Measurements from ENCODE around the gene ENAM. TPM values are rescaled to one million over a fixed set of nuclear protein-coding genes. Genes with fewer than 3 reads are reported as not detected.

ENAM gene
- total and polyA plus RNA-seq, 12 donors = 0.49 to 13.1 (median 11.1) TPM

DNA sequence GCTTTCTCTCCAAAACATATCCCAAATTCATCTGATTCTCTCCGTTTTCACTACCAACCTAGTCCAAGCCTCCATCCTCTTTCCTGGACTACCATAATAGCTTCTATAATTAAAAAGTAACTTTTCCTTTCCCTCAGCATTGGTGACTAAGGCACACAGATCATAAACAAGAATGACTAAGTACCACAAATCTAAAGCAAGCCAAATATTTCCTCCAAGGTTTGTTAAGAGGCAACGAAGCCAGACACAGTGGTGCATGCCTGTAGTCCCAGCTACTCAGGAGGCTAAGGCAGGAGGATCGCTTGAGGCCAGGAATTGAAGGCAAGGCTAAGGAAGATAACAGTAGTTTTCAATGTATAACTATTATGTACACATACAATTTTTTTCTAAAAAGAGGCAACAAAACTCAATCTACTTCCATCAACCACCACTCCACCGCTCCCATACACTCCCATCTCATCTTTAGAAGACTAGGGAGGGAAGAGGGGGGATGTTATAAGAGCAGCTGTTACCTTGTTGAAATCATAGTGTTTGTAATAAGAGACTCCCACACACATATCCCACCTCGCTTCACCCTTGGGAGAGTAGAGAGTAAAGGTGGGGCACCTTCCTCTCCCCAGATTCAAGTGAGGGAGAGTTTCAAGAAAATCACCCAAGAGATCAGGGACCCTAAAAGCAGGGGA is 41.9 kb downstream of the ENAM start:
- H3K27ac ChIP-seq = no peak overlapping the region
- H3K4me3 ChIP-seq = no peak overlapping the region
- no peaks in the 10 kb centered on the region for H3K9me3 ChIP-seq
- DNase-seq (no peak), ATAC-seq (no peak)
- no peaks in the 10 kb centered on the region for H3K36me3 ChIP-seq
- 77 to 80% methylated on average over 5 of the region's 5 CpGs for WGBS, 2 donors
- TF ChIP-seq, protein P1, sequence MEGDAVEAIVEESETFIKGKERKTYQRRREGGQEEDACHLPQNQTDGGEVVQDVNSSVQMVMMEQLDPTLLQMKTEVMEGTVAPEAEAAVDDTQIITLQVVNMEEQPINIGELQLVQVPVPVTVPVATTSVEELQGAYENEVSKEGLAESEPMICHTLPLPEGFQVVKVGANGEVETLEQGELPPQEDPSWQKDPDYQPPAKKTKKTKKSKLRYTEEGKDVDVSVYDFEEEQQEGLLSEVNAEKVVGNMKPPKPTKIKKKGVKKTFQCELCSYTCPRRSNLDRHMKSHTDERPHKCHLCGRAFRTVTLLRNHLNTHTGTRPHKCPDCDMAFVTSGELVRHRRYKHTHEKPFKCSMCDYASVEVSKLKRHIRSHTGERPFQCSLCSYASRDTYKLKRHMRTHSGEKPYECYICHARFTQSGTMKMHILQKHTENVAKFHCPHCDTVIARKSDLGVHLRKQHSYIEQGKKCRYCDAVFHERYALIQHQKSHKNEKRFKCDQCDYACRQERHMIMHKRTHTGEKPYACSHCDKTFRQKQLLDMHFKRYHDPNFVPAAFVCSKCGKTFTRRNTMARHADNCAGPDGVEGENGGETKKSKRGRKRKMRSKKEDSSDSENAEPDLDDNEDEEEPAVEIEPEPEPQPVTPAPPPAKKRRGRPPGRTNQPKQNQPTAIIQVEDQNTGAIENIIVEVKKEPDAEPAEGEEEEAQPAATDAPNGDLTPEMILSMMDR (IDR thresholded peaks at IDR 0.05) = no peak
- no peaks in the 10 kb centered on the region for H3K27me3 ChIP-seq
- no peaks in the 10 kb centered on the region for H3K4me1 ChIP-seq
- intact Hi-C loops (cut with DNase I) = no loop called here

DNA sequence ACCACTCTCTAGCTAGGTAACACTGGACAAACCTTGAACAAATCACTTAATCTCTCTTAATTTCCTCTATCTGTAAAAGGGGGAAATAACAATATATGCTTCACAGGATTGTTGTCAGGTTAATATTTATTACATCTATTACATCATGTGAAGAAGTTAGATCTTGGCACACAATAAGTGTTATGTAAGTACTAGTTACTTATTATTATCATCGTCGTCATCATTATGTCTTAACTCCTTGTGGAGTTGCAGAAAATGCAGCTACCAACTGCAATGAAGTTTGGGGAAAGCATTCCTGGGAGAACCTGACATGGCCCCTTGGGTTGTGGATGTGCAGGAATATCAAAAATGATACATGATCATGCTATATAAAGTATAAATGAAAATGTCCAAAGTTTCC is 42.5 kb downstream of the ENAM start:
- H3K36me3 ChIP-seq = no peaks in the 10 kb centered on the region

DNA sequence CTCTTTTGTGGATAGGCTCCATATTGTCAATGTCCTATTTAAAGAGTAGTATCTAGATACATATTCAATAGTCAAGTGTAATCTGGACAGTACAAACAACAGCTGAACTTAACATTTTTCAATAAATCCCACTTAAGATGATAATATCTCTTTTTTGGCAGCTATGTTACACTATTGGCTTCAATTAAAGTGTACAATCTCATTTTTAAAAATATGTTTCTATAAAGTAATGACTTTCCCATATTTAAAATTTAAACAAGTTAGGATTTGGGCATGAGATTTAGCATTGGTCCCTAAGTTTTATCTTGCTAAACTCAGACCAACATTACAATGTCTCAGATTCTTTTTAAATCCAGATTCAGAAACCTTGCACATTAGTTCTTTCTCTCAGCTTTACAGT is 45.6 kb downstream of the ENAM start:
- no peak for ATAC-seq

More for the DNA sequence above, 42.5 kb downstream of the ENAM start:
- H3K9me3 ChIP-seq = no peaks in the 10 kb centered on the region
- ATAC-seq (no peak), DNase-seq (no peak)
- intact Hi-C loops (cut with DNase I) = no loop called here
- TF ChIP-seq, protein P1 (IDR thresholded peaks at IDR 0.05) = no peak
- H3K27ac ChIP-seq = no peak overlapping the region
- no peaks in the 10 kb centered on the region for H3K27me3 ChIP-seq
- 71 to 77% methylated on average over 2 of the region's 2 CpGs for WGBS, 2 donors
- H3K4me3 ChIP-seq = no peak overlapping the region
- H3K4me1 ChIP-seq = no peaks in the 10 kb centered on the region

DNA sequence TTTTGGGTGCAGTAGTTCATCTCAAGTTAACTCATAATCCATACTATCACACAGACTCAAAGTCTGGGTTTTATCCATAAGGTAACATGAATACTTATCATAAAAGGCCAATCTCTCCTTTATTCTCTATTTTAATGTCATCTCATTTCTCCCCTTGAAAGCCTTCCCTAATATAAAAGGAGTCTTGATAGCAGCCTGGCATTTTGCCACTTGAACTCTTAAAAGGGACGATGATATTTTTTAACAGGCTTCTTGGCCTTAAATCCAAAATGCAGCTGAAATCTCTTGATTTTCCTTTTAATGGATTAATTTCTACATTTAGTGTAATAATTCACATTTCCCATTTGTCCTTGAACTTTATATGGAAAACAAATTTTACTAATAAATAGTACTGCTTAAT is 46.2 kb downstream of the ENAM start:
- 18 to 31% methylated on average over 1 of the region's 1 CpG for WGBS, 2 donors
- Histone ChIP-seq H3K36me3 (no peaks in the 10 kb centered on the region), H3K4me3 (no peak overlapping the region), H3K4me1 (no peaks in the 10 kb centered on the region), H3K27ac (no peak overlapping the region), H3K27me3 (no peaks in the 10 kb centered on the region), H3K9me3 (no peaks in the 10 kb centered on the region)
- intact Hi-C loops (cut with DNase I) = no loop called here
- TF ChIP-seq, protein P1 (IDR thresholded peaks at IDR 0.05) = no peak
- ATAC-seq = no peak
- DNase-seq = no peak

More for the DNA sequence above, 45.6 kb downstream of the ENAM start:
- no peak for DNase-seq
- Histone ChIP-seq H3K36me3 (no peaks in the 10 kb centered on the region), H3K9me3 (no peaks in the 10 kb centered on the region), H3K27me3 (no peaks in the 10 kb centered on the region), H3K4me1 (no peaks in the 10 kb centered on the region), H3K27ac (no peak overlapping the region), H3K4me3 (no peak overlapping the region)
- TF ChIP-seq, protein P1 (IDR thresholded peaks at IDR 0.05) = no peak
- intact Hi-C loops (cut with DNase I) = no loop called here
